HepG2 (cell line): ENCODE measurements around the gene GMPR. TPM values are rescaled to one million over a fixed set of nuclear protein-coding genes. Genes with fewer than 3 reads are reported as not detected.

ENCODE experiments used
- BHLHE40 ChIP-seq: IDR thresholded peaks from 2 replicates; pipeline ENCODE4 v1.6.1; 2011; ENCODE audit warnings: low read length, improper control_type of control experiment
- GTF3A ChIP-seq: sonication (generic); formaldehyde crosslinking; conservative IDR thresholded peaks from 2 replicates; pipeline ENCODE4 v1.4.0; 2020; ENCODE audit warnings: mild to moderate bottlenecking, missing genetic modification reagents
- IKZF1 ChIP-seq: fragments of 450-650 bp; IDR thresholded peaks from 2 replicates; pipeline ENCODE4 v1.7.1; 2016
- IKZF5 ChIP-seq: IDR thresholded peaks from 2 replicates; pipeline ENCODE4 v1.6.1; 2018; ENCODE audit warnings: missing genetic modification reagents, mild to moderate bottlenecking, missing compliant biosample characterization
- MTF1 ChIP-seq: sonication (generic); formaldehyde crosslinking; IDR thresholded peaks from 2 replicates; pipeline ENCODE4 v1.5.0; 2020; ENCODE audit warnings: missing genetic modification reagents
- NFATC3 ChIP-seq: sonication (generic); formaldehyde crosslinking; IDR thresholded peaks from 2 replicates; pipeline ENCODE4 v1.5.1; 2020; ENCODE audit warnings: mild to moderate bottlenecking, missing genetic modification reagents
- POLR2A ChIP-seq, 2 experiments: IDR thresholded peaks; 2 replicates each; pipeline ENCODE4 v1.6.1; 2011; ENCODE audit warnings: low read depth in 2 of 2, low read length in 2 of 2, mild to moderate bottlenecking in 1 of 2, moderate library complexity in 1 of 2; ENCODE audit not compliant: insufficient read depth in 1 of 2
- SMYD3 ChIP-seq: sonication (generic); formaldehyde crosslinking; IDR thresholded peaks from 2 replicates; pipeline ENCODE4 v1.8.1; 2023; ENCODE audit warnings: mild to moderate bottlenecking, missing genetic modification reagents
- SNAPC5 ChIP-seq: sonication (generic); formaldehyde crosslinking; IDR thresholded peaks from 2 replicates; pipeline ENCODE4 v1.8.1; 2023; ENCODE audit warnings: mild to moderate bottlenecking, missing genetic modification reagents, borderline replicate concordance
- SP140L ChIP-seq: sonication (generic); formaldehyde crosslinking; IDR thresholded peaks from 2 replicates; pipeline ENCODE4 v1.4.0; 2020; ENCODE audit warnings: missing genetic modification reagents, borderline replicate concordance
- SRF ChIP-seq: IDR thresholded peaks from 2 replicates; pipeline ENCODE4 v1.6.1; 2011; ENCODE audit warnings: mild to moderate bottlenecking, low read depth, low read length, moderate library complexity
- STAG1 ChIP-seq: sonication (generic); formaldehyde crosslinking; IDR thresholded peaks from 2 replicates; pipeline ENCODE4 v1.4.0; 2020; ENCODE audit warnings: missing genetic modification reagents
- TSC22D2 ChIP-seq: sonication (generic); formaldehyde crosslinking; IDR thresholded peaks from 2 replicates; pipeline ENCODE4 v1.5.1; 2020; ENCODE audit warnings: missing genetic modification reagents, mild to moderate bottlenecking, borderline replicate concordance
- ZNF432 ChIP-seq: sonication (generic); formaldehyde crosslinking; IDR thresholded peaks from 2 replicates; pipeline ENCODE4 v1.5.0; 2020; ENCODE audit warnings: missing genetic modification reagents, mild to moderate bottlenecking, borderline replicate concordance
- ZNF451 ChIP-seq: sonication (generic); formaldehyde crosslinking; IDR thresholded peaks from 2 replicates; pipeline ENCODE4 v1.5.0; 2020; ENCODE audit warnings: mild to moderate bottlenecking, missing genetic modification reagents
- ZNF772 ChIP-seq: sonication (generic); formaldehyde crosslinking; IDR thresholded peaks from 2 replicates; pipeline ENCODE4 v1.5.0; 2020; ENCODE audit warnings: mild to moderate bottlenecking, missing genetic modification reagents
- ZNF841 ChIP-seq: sonication (generic); formaldehyde crosslinking; IDR thresholded peaks from 2 replicates; pipeline ENCODE4 v1.8.1; 2023; ENCODE audit warnings: missing genetic modification reagents, borderline replicate concordance
- polyA plus RNA-seq, 8 experiments: library from polyadenylated mRNA; depleted of rRNA in 3 of 8; stranded (reverse) in 7 of 8; unstranded in 1 of 8; fragments of >200 nt; fragmentation: Illumina TruSeq in 4 of 8; extraction: Trizol in 4 of 8; gene quantifications; 2 replicates each; pipeline versions ENCODE4 v1.2.1 to v1.2.3, GENCODE V29; 2011 to 2016; ENCODE audit warnings: low read depth in 4 of 8, missing spikeins in 1 of 8, mixed read lengths in 1 of 8; ENCODE audit not compliant: insufficient read depth in 1 of 8
- total RNA-seq, 5 experiments: library from RNA; depleted of rRNA; stranded (reverse); fragments of >200 nt; fragmentation: Illumina TruSeq; extraction: Trizol; gene quantifications; 2 replicates each; pipeline ENCODE4 v1.2.3, GENCODE V29; 2016; ENCODE audit warnings: low read depth in 1 of 5
- TF ChIP-seq, protein P1 (sequence below): sonication (generic); formaldehyde crosslinking; IDR thresholded peaks from 2 replicates; pipeline ENCODE4 v1.5.0; 2020; ENCODE audit warnings: mild to moderate bottlenecking, missing genetic modification reagents, borderline replicate concordance
- TF ChIP-seq, protein P2 (sequence below): sonication (generic); formaldehyde crosslinking; IDR thresholded peaks from 2 replicates; pipeline ENCODE4 v1.8.1; 2023; ENCODE audit warnings: missing genetic modification reagents, inconsistent platforms, borderline replicate concordance
- TF ChIP-seq, protein P3 (sequence below): sonication (generic); formaldehyde crosslinking; IDR thresholded peaks from 2 replicates; pipeline ENCODE4 v1.5.0; 2020; ENCODE audit warnings: mild to moderate bottlenecking, missing genetic modification reagents, moderate library complexity
- TF ChIP-seq, protein P4 (sequence below): sonication (generic); formaldehyde crosslinking; IDR thresholded peaks from 2 replicates; pipeline ENCODE4 v1.5.0; 2020; ENCODE audit warnings: missing genetic modification reagents, mild to moderate bottlenecking, borderline replicate concordance

GMPR gene
- total and polyA plus RNA-seq, 2 of the 13 experiments (the other 11 are each of a cell fraction or from before 2014, with no cell fraction given) = not detected

DNA sequence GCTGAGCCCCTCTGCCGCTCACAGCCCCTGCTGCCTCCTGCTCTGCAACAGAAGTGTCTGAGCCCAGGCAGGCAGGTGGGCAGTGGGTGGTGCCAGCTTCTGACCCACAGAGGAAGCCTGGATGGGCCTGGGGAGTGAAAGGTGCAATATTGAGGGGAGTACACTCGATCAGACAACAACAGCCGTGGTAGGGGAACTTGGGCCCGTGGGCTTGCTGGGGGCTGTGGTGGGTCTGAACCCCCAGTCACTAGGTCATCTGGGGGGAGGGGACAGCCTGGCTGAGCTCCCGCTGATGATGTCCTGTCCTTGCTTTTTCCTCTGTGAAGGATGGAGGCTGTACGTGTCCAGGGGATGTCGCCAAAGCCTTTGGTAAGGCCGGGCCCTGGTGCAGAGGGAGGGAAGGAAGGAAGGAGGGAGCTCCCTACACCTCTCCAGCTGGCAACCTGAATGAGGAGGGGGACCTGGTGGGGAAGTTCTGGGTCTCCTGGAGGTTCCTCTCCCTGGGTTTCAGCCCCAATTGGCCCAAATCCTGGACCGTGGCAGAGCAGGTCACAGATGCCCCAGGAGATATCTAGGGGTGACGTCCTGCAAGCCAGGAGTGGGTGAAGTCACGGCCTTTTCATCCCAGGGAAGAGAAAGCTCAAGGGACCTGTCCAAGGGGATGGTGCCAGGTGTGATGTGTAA, 47.2 kb downstream of the GMPR start (continued):
- TF ChIP-seq NFATC3 (CRISPR knock-in tag) (no peak), ZNF841 (CRISPR knock-in tag) (no peak), STAG1 (peak; percentile 7; the same call in 1 of the 2 replicates), SP140L (CRISPR knock-in tag) (no peak), GTF3A (CRISPR knock-in tag) (no peak), SRF (no peak), SMYD3 (CRISPR knock-in tag) (no peak), ZNF772 (CRISPR knock-in tag) (no peak), BHLHE40 (no peak), IKZF5 (CRISPR knock-in tag) (no peak), ZNF432 (no peak), MTF1 (CRISPR knock-in tag) (no peak), IKZF1 (no peak), ZNF451 (0 out of 2 replicates have a peak, but pooled peaks have one; percentile 37), SNAPC5 (no peak), TSC22D2 (CRISPR knock-in tag) (no peak), POLR2A (IDR thresholded peaks at IDR 0.05; ENCODE audit: insufficient read depth in 1 of 2, low read depth in 2 of 2, low read length in 2 of 2) (no peak)
- TF ChIP-seq, protein P1, sequence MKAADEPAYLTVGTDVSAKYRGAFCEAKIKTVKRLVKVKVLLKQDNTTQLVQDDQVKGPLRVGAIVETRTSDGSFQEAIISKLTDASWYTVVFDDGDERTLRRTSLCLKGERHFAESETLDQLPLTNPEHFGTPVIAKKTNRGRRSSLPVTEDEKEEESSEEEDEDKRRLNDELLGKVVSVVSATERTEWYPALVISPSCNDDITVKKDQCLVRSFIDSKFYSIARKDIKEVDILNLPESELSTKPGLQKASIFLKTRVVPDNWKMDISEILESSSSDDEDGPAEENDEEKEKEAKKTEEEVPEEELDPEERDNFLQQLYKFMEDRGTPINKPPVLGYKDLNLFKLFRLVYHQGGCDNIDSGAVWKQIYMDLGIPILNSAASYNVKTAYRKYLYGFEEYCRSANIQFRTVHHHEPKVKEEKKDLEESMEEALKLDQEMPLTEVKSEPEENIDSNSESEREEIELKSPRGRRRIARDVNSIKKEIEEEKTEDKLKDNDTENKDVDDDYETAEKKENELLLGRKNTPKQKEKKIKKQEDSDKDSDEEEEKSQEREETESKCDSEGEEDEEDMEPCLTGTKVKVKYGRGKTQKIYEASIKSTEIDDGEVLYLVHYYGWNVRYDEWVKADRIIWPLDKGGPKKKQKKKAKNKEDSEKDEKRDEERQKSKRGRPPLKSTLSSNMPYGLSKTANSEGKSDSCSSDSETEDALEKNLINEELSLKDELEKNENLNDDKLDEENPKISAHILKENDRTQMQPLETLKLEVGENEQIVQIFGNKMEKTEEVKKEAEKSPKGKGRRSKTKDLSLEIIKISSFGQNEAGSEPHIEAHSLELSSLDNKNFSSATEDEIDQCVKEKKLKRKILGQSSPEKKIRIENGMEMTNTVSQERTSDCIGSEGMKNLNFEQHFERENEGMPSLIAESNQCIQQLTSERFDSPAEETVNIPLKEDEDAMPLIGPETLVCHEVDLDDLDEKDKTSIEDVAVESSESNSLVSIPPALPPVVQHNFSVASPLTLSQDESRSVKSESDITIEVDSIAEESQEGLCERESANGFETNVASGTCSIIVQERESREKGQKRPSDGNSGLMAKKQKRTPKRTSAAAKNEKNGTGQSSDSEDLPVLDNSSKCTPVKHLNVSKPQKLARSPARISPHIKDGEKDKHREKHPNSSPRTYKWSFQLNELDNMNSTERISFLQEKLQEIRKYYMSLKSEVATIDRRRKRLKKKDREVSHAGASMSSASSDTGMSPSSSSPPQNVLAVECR = no peak
- TF ChIP-seq, protein P2, sequence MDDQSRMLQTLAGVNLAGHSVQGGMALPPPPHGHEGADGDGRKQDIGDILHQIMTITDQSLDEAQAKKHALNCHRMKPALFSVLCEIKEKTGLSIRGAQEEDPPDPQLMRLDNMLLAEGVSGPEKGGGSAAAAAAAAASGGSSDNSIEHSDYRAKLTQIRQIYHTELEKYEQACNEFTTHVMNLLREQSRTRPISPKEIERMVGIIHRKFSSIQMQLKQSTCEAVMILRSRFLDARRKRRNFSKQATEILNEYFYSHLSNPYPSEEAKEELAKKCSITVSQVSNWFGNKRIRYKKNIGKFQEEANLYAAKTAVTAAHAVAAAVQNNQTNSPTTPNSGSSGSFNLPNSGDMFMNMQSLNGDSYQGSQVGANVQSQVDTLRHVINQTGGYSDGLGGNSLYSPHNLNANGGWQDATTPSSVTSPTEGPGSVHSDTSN = no peak
- TF ChIP-seq, protein P3, sequence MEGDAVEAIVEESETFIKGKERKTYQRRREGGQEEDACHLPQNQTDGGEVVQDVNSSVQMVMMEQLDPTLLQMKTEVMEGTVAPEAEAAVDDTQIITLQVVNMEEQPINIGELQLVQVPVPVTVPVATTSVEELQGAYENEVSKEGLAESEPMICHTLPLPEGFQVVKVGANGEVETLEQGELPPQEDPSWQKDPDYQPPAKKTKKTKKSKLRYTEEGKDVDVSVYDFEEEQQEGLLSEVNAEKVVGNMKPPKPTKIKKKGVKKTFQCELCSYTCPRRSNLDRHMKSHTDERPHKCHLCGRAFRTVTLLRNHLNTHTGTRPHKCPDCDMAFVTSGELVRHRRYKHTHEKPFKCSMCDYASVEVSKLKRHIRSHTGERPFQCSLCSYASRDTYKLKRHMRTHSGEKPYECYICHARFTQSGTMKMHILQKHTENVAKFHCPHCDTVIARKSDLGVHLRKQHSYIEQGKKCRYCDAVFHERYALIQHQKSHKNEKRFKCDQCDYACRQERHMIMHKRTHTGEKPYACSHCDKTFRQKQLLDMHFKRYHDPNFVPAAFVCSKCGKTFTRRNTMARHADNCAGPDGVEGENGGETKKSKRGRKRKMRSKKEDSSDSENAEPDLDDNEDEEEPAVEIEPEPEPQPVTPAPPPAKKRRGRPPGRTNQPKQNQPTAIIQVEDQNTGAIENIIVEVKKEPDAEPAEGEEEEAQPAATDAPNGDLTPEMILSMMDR (CRISPR knock-in tag) = peak; percentile 25; the same call in 1 of the 2 replicates
- TF ChIP-seq, protein P4, sequence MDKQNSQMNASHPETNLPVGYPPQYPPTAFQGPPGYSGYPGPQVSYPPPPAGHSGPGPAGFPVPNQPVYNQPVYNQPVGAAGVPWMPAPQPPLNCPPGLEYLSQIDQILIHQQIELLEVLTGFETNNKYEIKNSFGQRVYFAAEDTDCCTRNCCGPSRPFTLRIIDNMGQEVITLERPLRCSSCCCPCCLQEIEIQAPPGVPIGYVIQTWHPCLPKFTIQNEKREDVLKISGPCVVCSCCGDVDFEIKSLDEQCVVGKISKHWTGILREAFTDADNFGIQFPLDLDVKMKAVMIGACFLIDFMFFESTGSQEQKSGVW (CRISPR knock-in tag) = no peak
